HepG2 (cell line): Measurements from ENCODE around the gene SLC51B. TPM values are rescaled to one million over a fixed set of nuclear protein-coding genes. Genes with fewer than 3 reads are reported as not detected.

Experiments used
- BCL6 ChIP-seq: IDR thresholded peaks from 2 replicates; pipeline ENCODE4 v1.6.1; 2016; ENCODE audit warnings: missing genetic modification reagents, missing compliant biosample characterization
- CREB1 ChIP-seq, 2 experiments: fragments of 450-650 bp in 1 of 2; IDR thresholded peaks; 2 replicates each; pipeline ENCODE4 v1.6.1; 2016 to 2017; ENCODE audit warnings: control low read depth in 1 of 2, mild to moderate bottlenecking in 1 of 2, missing compliant biosample characterization in 1 of 2, missing genetic modification characterization in 1 of 2
- GATAD2A ChIP-seq: IDR thresholded peaks from 2 replicates; pipeline ENCODE4 v1.6.1; 2016
- HES4 ChIP-seq: sonication (generic); formaldehyde crosslinking; IDR thresholded peaks from 2 replicates; pipeline ENCODE4 v1.9.0; 2021; ENCODE audit warnings: mild to moderate bottlenecking, missing genetic modification reagents, borderline replicate concordance
- HNF4A ChIP-seq: sonication (generic); formaldehyde crosslinking; IDR thresholded peaks from 2 replicates; pipeline ENCODE4 v1.4.0; 2020; ENCODE audit warnings: missing genetic modification reagents
- HNRNPUL1 ChIP-seq: fragments of 200-400 bp; formaldehyde crosslinking; IDR thresholded peaks from 2 replicates; pipeline ENCODE4 v1.6.1; 2017; ENCODE audit warnings: low read depth, mild to moderate bottlenecking, low read length, moderate library complexity
- HOXA3 ChIP-seq: sonication (generic); formaldehyde crosslinking; IDR thresholded peaks from 2 replicates; pipeline ENCODE4 v1.5.0; 2020; ENCODE audit warnings: missing genetic modification reagents
- KLF11 ChIP-seq: IDR thresholded peaks from 2 replicates; pipeline ENCODE4 v1.6.1; 2016; ENCODE audit warnings: missing compliant biosample characterization
- NFIB ChIP-seq: sonication (generic); formaldehyde crosslinking; IDR thresholded peaks from 2 replicates; pipeline ENCODE4 v1.9.0; 2021; ENCODE audit warnings: missing genetic modification reagents, mild to moderate bottlenecking, borderline replicate concordance
- NPAS2 ChIP-seq: sonication (generic); formaldehyde crosslinking; IDR thresholded peaks from 2 replicates; pipeline ENCODE4 v1.8.0; 2022; ENCODE audit warnings: mild to moderate bottlenecking, missing genetic modification reagents, borderline replicate concordance
- PRMT3 ChIP-seq: sonication (generic); formaldehyde crosslinking; IDR thresholded peaks from 2 replicates; pipeline ENCODE4 v1.8.1; 2022; ENCODE audit warnings: low read depth, mild to moderate bottlenecking, moderate library complexity, missing genetic modification reagents, borderline replicate concordance
- RBAK ChIP-seq: sonication (generic); formaldehyde crosslinking; IDR thresholded peaks from 2 replicates; pipeline ENCODE4 v1.5.1; 2020; ENCODE audit warnings: mild to moderate bottlenecking, missing genetic modification reagents
- TGIF2 ChIP-seq: IDR thresholded peaks from 2 replicates; pipeline ENCODE4 v1.6.1; 2016; ENCODE audit warnings: control low read depth, missing compliant biosample characterization
- THAP9 ChIP-seq: sonication (generic); formaldehyde crosslinking; IDR thresholded peaks from 2 replicates; pipeline ENCODE4; 2020; ENCODE audit warnings: missing genetic modification reagents, mild to moderate bottlenecking, borderline replicate concordance
- ZFYVE20 ChIP-seq: sonication (generic); formaldehyde crosslinking; IDR thresholded peaks from 2 replicates; pipeline ENCODE4 v1.8.0; 2023; ENCODE audit warnings: low read depth, mild to moderate bottlenecking, moderate library complexity, missing genetic modification reagents, borderline replicate concordance
- ZNF232 ChIP-seq: sonication (generic); formaldehyde crosslinking; IDR thresholded peaks from 2 replicates; pipeline ENCODE4 v1.4.0; 2020; ENCODE audit warnings: missing genetic modification reagents, borderline replicate concordance
- ZNF234 ChIP-seq: sonication (generic); formaldehyde crosslinking; conservative IDR thresholded peaks from 2 replicates; pipeline ENCODE4 v1.5.1; 2020; ENCODE audit warnings: mild to moderate bottlenecking, missing genetic modification reagents
- ZNF253 ChIP-seq: sonication (generic); formaldehyde crosslinking; IDR thresholded peaks from 2 replicates; pipeline ENCODE4 v1.8.0; 2022; ENCODE audit warnings: mild to moderate bottlenecking, missing genetic modification reagents, borderline replicate concordance
- ZNF709 ChIP-seq: sonication (generic); formaldehyde crosslinking; IDR thresholded peaks from 2 replicates; pipeline ENCODE4 v1.5.0; 2020; ENCODE audit warnings: mild to moderate bottlenecking, missing genetic modification reagents
- polyA plus RNA-seq, 8 experiments: library from polyadenylated mRNA; depleted of rRNA in 3 of 8; stranded (reverse) in 7 of 8; unstranded in 1 of 8; fragments of >200 nt; fragmentation: Illumina TruSeq in 4 of 8; extraction: Trizol in 4 of 8; gene quantifications; 2 replicates each; pipeline versions ENCODE4 v1.2.1 to v1.2.3, GENCODE V29; 2011 to 2016; ENCODE audit warnings: low read depth in 4 of 8, missing spikeins in 1 of 8, mixed read lengths in 1 of 8; ENCODE audit not compliant: insufficient read depth in 1 of 8
- total RNA-seq, 5 experiments: library from RNA; depleted of rRNA; stranded (reverse); fragments of >200 nt; fragmentation: Illumina TruSeq; extraction: Trizol; gene quantifications; 2 replicates each; pipeline ENCODE4 v1.2.3, GENCODE V29; 2016; ENCODE audit warnings: low read depth in 1 of 5
- TF ChIP-seq, protein P1 (sequence below): sonication (generic); formaldehyde crosslinking; IDR thresholded peaks from 2 replicates; pipeline ENCODE4 v1.4.0; 2020; ENCODE audit warnings: mild to moderate bottlenecking, missing genetic modification reagents
- TF ChIP-seq, protein P2 (sequence below): IDR thresholded peaks from 2 replicates; pipeline ENCODE4 v1.6.1; 2012; ENCODE audit warnings: low read length, improper control_type of control experiment

Gene SLC51B
- total and polyA plus RNA-seq, 2 of the 13 experiments (the other 11 are each of a cell fraction or from before 2014, with no cell fraction given) = 14.9 to 17.1 TPM

DNA sequence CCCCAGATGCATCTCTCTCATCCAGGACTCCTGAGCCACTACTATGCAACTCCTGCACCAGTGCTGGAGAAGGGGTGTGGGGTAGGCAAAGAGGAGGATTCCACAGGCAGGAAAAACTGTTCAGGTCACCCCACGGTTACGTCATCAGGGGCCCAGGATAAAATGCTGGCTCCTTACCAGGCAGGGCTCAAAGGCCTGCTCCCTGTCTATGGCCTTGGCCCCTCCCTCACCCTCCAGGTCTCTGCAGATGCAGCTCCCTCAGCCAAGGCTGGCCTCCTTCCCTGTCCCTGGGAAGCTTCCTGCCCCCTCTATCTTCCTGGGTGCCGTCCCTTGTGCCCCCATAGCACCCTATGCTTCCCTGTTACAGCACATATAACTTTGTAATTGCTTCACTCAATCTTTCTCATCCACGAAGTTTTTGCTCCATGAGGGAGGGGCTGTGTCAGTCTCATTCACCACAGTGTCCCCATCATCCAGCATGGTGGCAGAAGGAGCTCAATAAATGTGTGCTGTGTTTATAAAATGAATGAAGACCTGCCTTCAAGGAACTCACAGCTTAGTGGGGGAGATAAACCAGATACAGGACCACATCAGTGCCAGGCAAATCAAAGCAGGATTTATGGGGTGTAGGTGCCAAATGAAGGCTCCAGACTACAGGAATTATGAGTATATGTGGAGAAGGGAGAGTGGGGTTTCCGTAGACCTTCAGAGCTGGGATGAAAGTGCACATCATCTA is 50.0 kb downstream of the SLC51B start (continued):
- no peak for TF ChIP-seq THAP9 (CRISPR knock-in tag)
- TF ChIP-seq ZNF709 (CRISPR knock-in tag) = no peak
- no peak for TF ChIP-seq ZNF232 (CRISPR knock-in tag)
- no peak for TF ChIP-seq NPAS2
- TF ChIP-seq RBAK (CRISPR knock-in tag) = no peak
- TF ChIP-seq NFIB (CRISPR knock-in tag) = no peak
- peak; percentile 18; the same call in 1 of the 2 replicates for TF ChIP-seq GATAD2A
- TF ChIP-seq CREB1 (IDR thresholded peaks at IDR 0.05) = peak; percentile 77
- no peak; the same call in 1 of the 2 replicates for TF ChIP-seq CREB1 (CRISPR knock-in tag; IDR thresholded peaks at IDR 0.05)
- TF ChIP-seq, protein P1, sequence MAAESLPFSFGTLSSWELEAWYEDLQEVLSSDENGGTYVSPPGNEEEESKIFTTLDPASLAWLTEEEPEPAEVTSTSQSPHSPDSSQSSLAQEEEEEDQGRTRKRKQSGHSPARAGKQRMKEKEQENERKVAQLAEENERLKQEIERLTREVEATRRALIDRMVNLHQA = no peak
- no peak for TF ChIP-seq ZNF234
- no peak for TF ChIP-seq TGIF2 (CRISPR knock-in tag)
- no peak for TF ChIP-seq HNRNPUL1
- TF ChIP-seq PRMT3 (CRISPR knock-in tag) = no peak
- TF ChIP-seq ZFYVE20 (CRISPR knock-in tag) = no peak
- no peak for TF ChIP-seq HNF4A
- TF ChIP-seq BCL6 (CRISPR knock-in tag) = no peak
- TF ChIP-seq, protein P2, sequence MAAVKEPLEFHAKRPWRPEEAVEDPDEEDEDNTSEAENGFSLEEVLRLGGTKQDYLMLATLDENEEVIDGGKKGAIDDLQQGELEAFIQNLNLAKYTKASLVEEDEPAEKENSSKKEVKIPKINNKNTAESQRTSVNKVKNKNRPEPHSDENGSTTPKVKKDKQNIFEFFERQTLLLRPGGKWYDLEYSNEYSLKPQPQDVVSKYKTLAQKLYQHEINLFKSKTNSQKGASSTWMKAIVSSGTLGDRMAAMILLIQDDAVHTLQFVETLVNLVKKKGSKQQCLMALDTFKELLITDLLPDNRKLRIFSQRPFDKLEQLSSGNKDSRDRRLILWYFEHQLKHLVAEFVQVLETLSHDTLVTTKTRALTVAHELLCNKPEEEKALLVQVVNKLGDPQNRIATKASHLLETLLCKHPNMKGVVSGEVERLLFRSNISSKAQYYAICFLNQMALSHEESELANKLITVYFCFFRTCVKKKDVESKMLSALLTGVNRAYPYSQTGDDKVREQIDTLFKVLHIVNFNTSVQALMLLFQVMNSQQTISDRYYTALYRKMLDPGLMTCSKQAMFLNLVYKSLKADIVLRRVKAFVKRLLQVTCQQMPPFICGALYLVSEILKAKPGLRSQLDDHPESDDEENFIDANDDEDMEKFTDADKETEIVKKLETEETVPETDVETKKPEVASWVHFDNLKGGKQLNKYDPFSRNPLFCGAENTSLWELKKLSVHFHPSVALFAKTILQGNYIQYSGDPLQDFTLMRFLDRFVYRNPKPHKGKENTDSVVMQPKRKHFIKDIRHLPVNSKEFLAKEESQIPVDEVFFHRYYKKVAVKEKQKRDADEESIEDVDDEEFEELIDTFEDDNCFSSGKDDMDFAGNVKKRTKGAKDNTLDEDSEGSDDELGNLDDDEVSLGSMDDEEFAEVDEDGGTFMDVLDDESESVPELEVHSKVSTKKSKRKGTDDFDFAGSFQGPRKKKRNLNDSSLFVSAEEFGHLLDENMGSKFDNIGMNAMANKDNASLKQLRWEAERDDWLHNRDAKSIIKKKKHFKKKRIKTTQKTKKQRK = no peak
- TF ChIP-seq HOXA3 (CRISPR knock-in tag) = no peak
- no peak for TF ChIP-seq ZNF253 (CRISPR knock-in tag)
- no peak for TF ChIP-seq KLF11 (CRISPR knock-in tag)
- no peak for TF ChIP-seq HES4 (CRISPR knock-in tag)
